ENCODE results near the gene NOTCH1. TPM values are rescaled to one million over a fixed set of nuclear protein-coding genes. Genes with fewer than 3 reads are reported as not detected.

The NOTCH1 gene
- total RNA-seq, 1 experiment from 2014 or later = 37.2 TPM

GRCh38 chr9:136567651-136568287 lies 21.9 kb upstream of the NOTCH1 start:
- Histone ChIP-seq H3K4me3 (ENCODE audit: low read depth, low read length, poor library complexity, severe bottlenecking) (no peak overlapping the region), H3K4me1 (ENCODE audit: insufficient read depth, low read length, poor library complexity, severe bottlenecking) (peaks cover 3% of the 10 kb centered on the region), H3K36me3 (ENCODE audit: insufficient read depth, low read length, poor library complexity, severe bottlenecking) (no peaks in the 10 kb centered on the region), H3K27ac (ENCODE audit: low read depth, low read length, poor library complexity, severe bottlenecking) (no peak overlapping the region), H3K27me3 (replicated peaks; ENCODE audit: insufficient read depth, low read depth, low read length, poor library complexity) (no peaks in the 10 kb centered on the region), H3K9me3 (ENCODE audit: low read depth, low read length, poor library complexity, severe bottlenecking) (no peaks in the 10 kb centered on the region)
- intact Hi-C loops (cut with micrococcal nuclease; ENCODE audit: unreplicated experiment) = no loop called here
- TF ChIP-seq CTCF (conservative IDR thresholded peaks at IDR 0.05; ENCODE audit: low read depth, low read length) = no peak
- no peak for TF ChIP-seq EZH2 (IDR thresholded peaks at IDR 0.05; ENCODE audit: borderline replicate concordance, low read depth, low read length, poor library complexity, severe bottlenecking)
- no TSS peak for BruUV-seq (replicated peaks)
- CTCF ChIA-PET = no interaction called here
- peak; percentile 62 for DNase-seq (ENCODE audit: low spot score)
- POLR2A ChIA-PET (ENCODE audit: low non-redundant PET) = no interaction called here

DNA sequence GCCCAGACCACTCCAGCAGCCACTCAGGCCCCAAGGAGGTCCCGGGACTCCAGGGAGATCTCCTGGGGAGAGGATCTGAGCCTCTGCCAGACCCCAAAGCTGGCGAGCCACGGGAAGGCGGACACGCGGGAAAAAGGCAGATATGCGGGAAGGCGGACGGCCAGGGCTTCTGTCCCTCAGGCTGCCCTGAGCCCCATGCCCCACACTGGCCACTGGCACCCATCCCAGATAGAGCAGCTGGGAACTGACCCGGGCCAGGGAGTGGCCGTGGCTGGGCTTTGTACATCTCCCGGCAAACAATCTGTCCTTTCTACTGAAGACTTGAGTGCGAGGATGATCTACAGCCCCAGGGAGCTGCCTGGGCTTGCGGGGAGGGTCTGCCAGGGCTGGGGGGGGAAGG lies 21.1 kb upstream of the NOTCH1 start:
- Histone ChIP-seq H3K27ac (ENCODE audit: low read depth, low read length, poor library complexity, severe bottlenecking) (no peak overlapping the region), H3K4me1 (ENCODE audit: insufficient read depth, low read length, poor library complexity, severe bottlenecking) (peaks cover 3% of the 10 kb centered on the region), H3K9me3 (ENCODE audit: low read depth, low read length, poor library complexity, severe bottlenecking) (no peaks in the 10 kb centered on the region), H3K4me3 (ENCODE audit: low read depth, low read length, poor library complexity, severe bottlenecking) (no peak overlapping the region), H3K36me3 (ENCODE audit: insufficient read depth, low read length, poor library complexity, severe bottlenecking) (no peaks in the 10 kb centered on the region), H3K27me3 (replicated peaks; ENCODE audit: insufficient read depth, low read depth, low read length, poor library complexity) (no peaks in the 10 kb centered on the region)
- BruUV-seq (replicated peaks) = no TSS peak
- ChIA-PET CTCF (no interaction called here), POLR2A (ENCODE audit: low non-redundant PET) (no interaction called here)
- no peak for DNase-seq (ENCODE audit: low spot score)
- TF ChIP-seq CTCF (conservative IDR thresholded peaks at IDR 0.05; ENCODE audit: low read depth, low read length) (no peak), EZH2 (IDR thresholded peaks at IDR 0.05; ENCODE audit: borderline replicate concordance, low read depth, low read length, poor library complexity, severe bottlenecking) (no peak)
- intact Hi-C loops (cut with micrococcal nuclease; ENCODE audit: unreplicated experiment) = no loop called here

GRCh38 chr9:136566553-136566895 lies 20.7 kb upstream of the NOTCH1 start:
- CTCF ChIA-PET = no interaction called here
- intact Hi-C loops (cut with micrococcal nuclease; ENCODE audit: unreplicated experiment) = no loop called here
- Histone ChIP-seq H3K36me3 (ENCODE audit: insufficient read depth, low read length, poor library complexity, severe bottlenecking) (no peaks in the 10 kb centered on the region), H3K9me3 (ENCODE audit: low read depth, low read length, poor library complexity, severe bottlenecking) (no peaks in the 10 kb centered on the region), H3K4me1 (ENCODE audit: insufficient read depth, low read length, poor library complexity, severe bottlenecking) (peaks cover 3% of the 10 kb centered on the region), H3K27ac (ENCODE audit: low read depth, low read length, poor library complexity, severe bottlenecking) (no peak overlapping the region), H3K4me3 (ENCODE audit: low read depth, low read length, poor library complexity, severe bottlenecking) (no peak overlapping the region), H3K27me3 (replicated peaks; ENCODE audit: insufficient read depth, low read depth, low read length, poor library complexity) (no peaks in the 10 kb centered on the region)
- POLR2A ChIA-PET (ENCODE audit: low non-redundant PET) = no interaction called here
- no TSS peak for BruUV-seq (replicated peaks)
- DNase-seq (ENCODE audit: low spot score) = no peak
- TF ChIP-seq EZH2 (IDR thresholded peaks at IDR 0.05; ENCODE audit: borderline replicate concordance, low read depth, low read length, poor library complexity, severe bottlenecking) = no peak
- no peak for TF ChIP-seq CTCF (conservative IDR thresholded peaks at IDR 0.05; ENCODE audit: low read depth, low read length)

Measured in A673 (cell line).